ENCODE results near the gene PLEKHG4B.

Gene PLEKHG4B

DNA sequence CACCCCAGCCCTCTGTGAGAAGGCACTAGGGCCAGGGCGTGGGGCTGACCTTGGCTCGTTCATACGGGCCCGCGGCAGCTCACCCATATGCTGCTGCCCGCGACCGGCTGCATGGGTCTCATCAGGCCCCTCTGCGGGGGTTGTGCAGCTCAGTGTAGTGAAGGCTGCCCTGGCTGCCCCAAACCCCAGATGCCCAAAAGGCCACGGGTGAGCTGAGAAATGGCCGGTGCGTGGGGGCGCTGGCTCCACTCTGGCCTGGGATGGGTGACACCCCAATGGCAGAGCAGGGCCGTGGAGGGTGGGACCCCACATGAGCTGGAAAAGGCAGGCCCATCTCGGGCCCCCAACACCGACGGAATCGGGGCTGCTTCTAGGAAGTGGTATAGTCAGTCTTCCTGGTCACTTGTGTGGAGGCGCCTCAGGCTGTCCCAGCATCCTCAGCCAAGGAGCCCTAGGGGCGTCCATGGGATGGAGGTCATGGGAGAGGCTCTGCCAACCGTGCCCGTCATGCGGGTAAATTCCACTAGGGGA, 79.9 kb downstream of the PLEKHG4B start:
- Mint-ChIP-seq H3K27me3 (no peaks in the 10 kb centered on the region), H3K27ac (no peak overlapping the region), H3K4me3 (no peak overlapping the region), H3K36me3 (no peaks in the 10 kb centered on the region), H3K9me3 (ENCODE audit: low read depth) (no peaks in the 10 kb centered on the region), H3K4me1 (ENCODE audit: low read depth) (no peaks in the 10 kb centered on the region)

DNA sequence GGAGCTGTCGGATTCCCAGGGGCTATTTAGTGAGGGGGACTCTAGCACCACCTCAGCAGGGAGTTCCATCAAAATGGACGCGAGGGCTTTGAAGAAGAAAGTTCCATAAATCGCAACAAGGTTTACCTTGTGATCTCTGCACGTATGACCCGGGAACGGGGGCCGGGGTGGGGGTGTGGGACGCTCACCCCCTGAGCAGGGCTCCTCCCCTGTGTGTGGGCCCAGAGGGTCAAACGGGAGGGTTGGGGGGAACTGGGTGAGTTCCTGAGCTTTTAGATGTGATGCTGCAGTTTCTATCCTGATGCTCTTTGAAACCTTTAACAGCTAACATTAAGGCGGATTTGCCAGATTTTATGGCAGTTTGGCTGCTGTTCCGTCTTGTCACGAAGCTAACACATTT, 80.5 kb downstream of the PLEKHG4B start:
- Mint-ChIP-seq H3K36me3 (no peaks in the 10 kb centered on the region), H3K9me3 (ENCODE audit: low read depth) (no peaks in the 10 kb centered on the region), H3K27me3 (no peaks in the 10 kb centered on the region), H3K4me3 (no peak overlapping the region), H3K4me1 (ENCODE audit: low read depth) (no peaks in the 10 kb centered on the region), H3K27ac (no peak overlapping the region)

DNA sequence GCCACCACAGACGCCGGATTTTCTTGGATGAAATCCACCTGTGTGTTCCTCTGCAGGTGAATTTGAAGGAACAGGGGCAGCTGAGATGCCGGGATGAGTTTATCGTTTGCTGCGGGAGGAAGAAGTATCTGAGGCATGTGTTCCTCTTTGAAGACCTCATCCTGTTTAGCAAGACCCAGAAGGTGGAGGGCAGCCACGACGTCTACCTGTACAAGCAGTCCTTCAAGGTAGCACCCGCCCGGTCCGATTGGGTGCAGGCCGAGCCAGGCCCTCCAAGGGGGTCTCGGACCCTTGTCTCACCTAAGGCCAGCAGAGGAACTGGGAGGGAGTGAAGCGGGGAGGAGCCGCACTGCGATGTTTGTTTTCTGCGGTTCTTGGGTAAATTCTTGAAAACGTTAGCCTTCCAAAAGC, 80.9 kb downstream of the PLEKHG4B start:
- H3K4me1 Mint-ChIP-seq (ENCODE audit: low read depth), result no peaks in the 10 kb centered on the region
- H3K4me3 Mint-ChIP-seq, result no peak overlapping the region
- H3K36me3 Mint-ChIP-seq, result no peaks in the 10 kb centered on the region
- H3K27me3 Mint-ChIP-seq, result no peaks in the 10 kb centered on the region
- no peaks in the 10 kb centered on the region for H3K9me3 Mint-ChIP-seq (ENCODE audit: low read depth)
- H3K27ac Mint-ChIP-seq, result no peak overlapping the region

DNA sequence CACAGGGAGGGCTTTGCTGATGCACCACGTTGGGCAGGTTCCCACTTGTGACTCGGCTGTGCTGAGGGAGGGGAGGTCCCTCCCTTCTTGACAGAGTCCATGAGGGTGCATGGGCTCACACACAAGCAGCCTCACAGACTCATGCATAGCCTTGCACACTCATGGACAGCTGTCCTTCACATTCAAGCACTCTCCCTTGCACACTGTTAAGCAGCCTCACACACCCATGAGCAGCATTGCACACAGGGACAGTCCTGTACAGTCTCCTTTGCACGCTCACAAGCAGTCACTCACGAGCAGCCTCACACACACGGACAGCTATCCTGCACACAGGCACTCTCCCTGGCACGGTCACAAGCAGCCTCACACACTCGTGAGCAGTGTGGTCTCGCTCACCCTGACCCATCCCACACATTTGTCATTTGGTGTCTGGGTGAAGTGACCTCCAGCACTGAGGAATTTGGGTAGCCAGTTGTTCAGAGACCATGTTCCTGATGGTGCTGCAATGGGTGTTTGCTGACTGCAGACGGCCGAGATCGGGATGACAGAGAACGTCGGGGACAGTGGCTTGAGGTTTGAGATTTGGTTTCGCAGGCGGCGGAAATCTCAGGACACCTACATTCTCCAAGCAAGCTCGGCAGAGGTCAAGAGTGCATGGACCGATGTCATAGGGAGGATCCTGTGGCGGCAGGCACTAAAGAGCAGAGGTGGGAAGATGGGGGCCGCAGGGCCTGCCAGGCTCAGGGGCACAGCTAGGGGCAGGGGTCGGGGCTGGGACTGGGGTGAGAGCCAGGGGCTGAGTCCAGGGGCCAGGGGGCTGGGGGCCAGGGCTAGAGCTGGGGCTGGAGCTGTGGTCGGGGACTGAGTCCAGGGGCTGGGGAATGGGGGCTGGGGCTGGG, 81.7 kb downstream of the PLEKHG4B start:
- Mint-ChIP-seq H3K27ac (no peak overlapping the region), H3K9me3 (ENCODE audit: low read depth) (no peaks in the 10 kb centered on the region), H3K4me3 (no peak overlapping the region), H3K4me1 (ENCODE audit: low read depth) (no peaks in the 10 kb centered on the region), H3K36me3 (no peaks in the 10 kb centered on the region), H3K27me3 (no peaks in the 10 kb centered on the region)

DNA sequence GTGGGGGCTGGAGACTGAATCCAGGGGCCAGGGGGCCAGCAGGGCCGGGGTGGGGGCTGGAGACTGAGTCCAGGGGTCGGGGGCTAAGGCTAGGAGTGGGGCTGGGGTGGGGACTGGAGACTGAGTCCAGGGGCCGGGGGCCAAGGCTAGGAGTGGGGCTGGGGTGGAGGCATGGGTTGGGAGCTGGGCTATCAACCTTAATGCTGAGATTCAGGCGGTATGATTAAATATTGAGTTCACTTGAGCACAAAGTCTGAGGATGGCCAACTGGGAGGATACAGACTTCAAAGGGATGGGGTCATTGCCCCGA, 82.3 kb downstream of the PLEKHG4B start:
- H3K27ac Mint-ChIP-seq, result no peak overlapping the region
- no peaks in the 10 kb centered on the region for H3K27me3 Mint-ChIP-seq
- no peaks in the 10 kb centered on the region for H3K9me3 Mint-ChIP-seq (ENCODE audit: low read depth)
- no peak overlapping the region for H3K4me3 Mint-ChIP-seq
- H3K36me3 Mint-ChIP-seq, result no peaks in the 10 kb centered on the region
- no peaks in the 10 kb centered on the region for H3K4me1 Mint-ChIP-seq (ENCODE audit: low read depth)

DNA sequence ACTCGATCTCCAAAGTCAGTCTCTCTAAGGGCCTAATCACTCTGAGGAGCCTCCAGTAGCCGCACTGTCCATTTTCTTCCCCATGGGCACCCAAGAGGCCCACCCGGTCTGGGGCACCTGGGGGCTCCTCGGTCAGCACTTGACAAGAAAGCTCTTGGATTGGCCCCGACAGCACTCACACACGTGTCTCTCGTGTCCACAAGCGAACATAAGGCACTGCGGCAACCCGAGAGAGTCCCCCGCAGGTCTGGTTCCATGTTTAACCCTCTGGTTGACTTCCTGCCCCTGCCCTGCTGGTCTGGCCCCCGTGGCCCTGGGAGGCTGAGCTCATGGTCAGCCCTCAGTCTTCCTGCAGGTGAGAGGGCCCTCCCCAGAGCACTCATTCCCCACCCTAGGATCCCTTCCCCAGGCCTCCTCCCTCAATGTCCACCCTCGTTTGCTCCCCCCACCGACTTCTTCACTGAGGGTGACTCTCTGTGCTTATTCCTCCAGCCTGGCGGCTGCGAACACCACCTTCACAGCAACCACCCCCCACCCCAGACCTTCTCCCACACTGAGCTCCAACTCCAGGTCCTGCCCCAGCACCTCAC, 83.0 kb downstream of the PLEKHG4B start:
- Mint-ChIP-seq H3K36me3 (no peaks in the 10 kb centered on the region), H3K27me3 (no peaks in the 10 kb centered on the region), H3K9me3 (ENCODE audit: low read depth) (no peaks in the 10 kb centered on the region), H3K27ac (no peak overlapping the region), H3K4me1 (ENCODE audit: low read depth) (no peaks in the 10 kb centered on the region), H3K4me3 (no peak overlapping the region)

DNA sequence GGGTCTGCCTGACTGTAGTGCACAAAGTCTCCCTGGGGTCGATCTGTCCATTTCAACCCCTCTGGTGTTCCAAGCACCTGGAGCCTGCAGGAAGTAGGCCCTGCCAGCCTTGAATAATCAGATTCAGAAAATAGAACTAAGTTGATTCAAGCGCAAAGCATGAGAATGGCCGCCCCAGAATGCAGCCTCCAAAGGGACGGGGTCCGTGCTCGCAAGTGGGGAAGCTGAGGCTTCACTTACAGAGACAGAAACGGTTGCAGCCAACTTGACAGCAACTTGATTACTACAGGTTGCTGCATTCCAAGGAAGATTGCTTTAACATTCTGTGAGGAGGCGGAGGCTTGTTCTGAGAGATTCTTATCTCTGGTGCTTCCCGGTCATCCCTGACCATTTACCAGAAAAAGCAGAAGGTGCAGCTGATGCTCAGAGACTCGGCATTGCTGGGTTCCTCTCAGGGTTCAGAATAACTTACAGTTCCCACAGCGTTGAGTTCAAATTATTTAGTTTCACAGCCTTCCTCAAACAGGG, 84.4 kb downstream of the PLEKHG4B start:
- Mint-ChIP-seq H3K9me3 (ENCODE audit: low read depth) (no peaks in the 10 kb centered on the region), H3K36me3 (no peaks in the 10 kb centered on the region), H3K4me3 (no peak overlapping the region), H3K27me3 (no peaks in the 10 kb centered on the region), H3K27ac (no peak overlapping the region), H3K4me1 (ENCODE audit: low read depth) (no peaks in the 10 kb centered on the region)

DNA sequence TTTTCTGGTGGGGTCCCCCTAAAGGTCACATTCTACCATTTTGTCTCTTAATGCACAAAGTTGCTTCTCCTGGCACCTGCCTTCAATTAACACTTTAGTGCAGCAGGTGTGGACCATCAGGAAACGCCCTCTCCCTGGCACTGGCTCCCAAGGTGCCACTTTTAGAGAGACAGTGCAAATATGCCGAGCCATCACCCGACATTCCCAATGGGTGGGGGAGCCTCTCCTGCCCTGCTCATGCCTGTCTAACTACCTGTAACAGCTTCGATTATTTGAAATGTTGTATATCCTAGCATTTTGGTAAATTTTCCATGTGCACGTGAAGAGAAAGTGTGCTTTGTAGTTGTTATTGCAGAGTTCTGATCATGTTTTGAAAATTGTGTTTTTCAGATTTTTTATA, 86.1 kb downstream of the PLEKHG4B start:
- H3K27me3 Mint-ChIP-seq, result no peaks in the 10 kb centered on the region
- H3K4me3 Mint-ChIP-seq, result no peak overlapping the region
- H3K9me3 Mint-ChIP-seq (ENCODE audit: low read depth), result no peaks in the 10 kb centered on the region
- no peaks in the 10 kb centered on the region for H3K4me1 Mint-ChIP-seq (ENCODE audit: low read depth)
- no peaks in the 10 kb centered on the region for H3K36me3 Mint-ChIP-seq
- H3K27ac Mint-ChIP-seq, result no peak overlapping the region

DNA sequence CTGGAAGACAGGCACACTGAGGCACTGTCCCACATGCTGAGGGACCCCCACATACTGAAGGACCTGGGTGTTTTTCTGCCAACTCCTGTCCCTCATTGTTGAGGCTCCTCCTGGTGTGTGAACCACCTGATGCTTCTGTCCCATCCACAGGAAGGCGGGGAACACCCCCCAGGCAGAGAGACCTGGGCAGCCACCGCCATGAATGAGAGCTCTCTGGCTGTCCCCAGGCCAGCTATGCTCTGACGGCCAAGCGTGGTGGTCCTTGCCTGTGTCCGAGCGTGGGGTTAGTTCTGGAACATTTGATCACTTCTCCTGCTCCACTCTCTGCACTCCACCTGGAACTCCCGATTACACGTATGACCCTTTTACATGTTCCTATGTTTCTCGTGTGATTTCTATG, 87.4 kb downstream of the PLEKHG4B start:
- no peaks in the 10 kb centered on the region for H3K27me3 Mint-ChIP-seq
- no peaks in the 10 kb centered on the region for H3K9me3 Mint-ChIP-seq (ENCODE audit: low read depth)
- no peak overlapping the region for H3K4me3 Mint-ChIP-seq
- H3K4me1 Mint-ChIP-seq (ENCODE audit: low read depth), result no peaks in the 10 kb centered on the region
- no peaks in the 10 kb centered on the region for H3K36me3 Mint-ChIP-seq
- no peak overlapping the region for H3K27ac Mint-ChIP-seq

DNA sequence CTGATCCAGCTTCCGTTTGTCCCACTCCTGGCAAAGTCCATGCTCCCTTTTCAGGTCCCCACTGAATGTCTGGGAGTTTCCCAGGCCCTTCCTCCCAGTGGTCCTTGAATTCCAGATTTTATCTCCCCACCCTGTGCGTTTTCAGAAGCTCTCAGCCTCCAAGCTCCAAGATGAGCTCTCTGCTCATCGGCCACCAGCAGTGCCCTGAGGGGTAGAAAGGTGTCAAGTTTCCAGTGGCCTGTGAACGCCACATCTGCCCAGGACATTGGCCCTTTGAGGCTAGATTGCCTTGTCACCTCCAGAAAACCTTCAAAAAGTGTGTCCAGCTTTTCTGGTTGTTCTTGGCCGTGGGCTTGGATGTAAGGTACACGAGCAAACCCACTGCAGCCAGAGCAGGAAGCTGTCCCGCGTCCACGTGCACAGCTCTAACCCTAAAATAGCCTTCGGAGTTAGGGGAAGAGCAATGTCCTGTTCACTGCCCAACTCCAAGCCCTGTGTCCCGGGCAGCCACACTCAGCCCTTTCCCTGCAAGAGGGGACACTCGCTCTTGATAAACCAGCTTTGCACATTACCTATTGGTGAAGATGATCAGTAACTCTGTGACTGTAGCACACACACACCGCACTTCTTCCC, 88.4 kb downstream of the PLEKHG4B start:
- Mint-ChIP-seq H3K36me3 (no peaks in the 10 kb centered on the region), H3K4me1 (ENCODE audit: low read depth) (no peaks in the 10 kb centered on the region), H3K9me3 (ENCODE audit: low read depth) (no peaks in the 10 kb centered on the region), H3K4me3 (no peak overlapping the region), H3K27me3 (peaks cover 2% of the 10 kb centered on the region), H3K27ac (no peak overlapping the region)

DNA sequence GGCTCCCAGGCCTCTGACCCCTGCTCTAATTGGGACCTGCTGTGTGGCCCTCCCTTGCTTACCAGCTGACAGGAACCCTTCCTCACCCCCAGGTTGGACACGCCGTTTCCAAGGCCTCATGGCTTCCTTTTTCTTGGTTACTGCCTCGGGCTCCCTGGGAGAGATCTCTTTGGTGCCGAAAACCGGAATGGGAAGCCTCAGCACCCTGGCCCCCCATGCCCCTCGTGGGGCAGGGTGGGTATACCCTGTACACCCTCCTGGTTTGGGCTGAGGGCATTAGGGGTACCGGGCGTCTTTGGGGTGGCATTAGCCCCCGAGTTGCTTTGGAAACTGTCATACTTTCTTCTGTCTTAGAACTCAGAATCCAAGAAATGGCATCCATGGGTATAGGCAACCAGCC, 89.2 kb downstream of the PLEKHG4B start:
- Mint-ChIP-seq H3K4me1 (ENCODE audit: low read depth) (no peaks in the 10 kb centered on the region), H3K4me3 (no peak overlapping the region), H3K27ac (no peak overlapping the region), H3K9me3 (ENCODE audit: low read depth) (no peaks in the 10 kb centered on the region), H3K27me3 (peaks cover 2% of the 10 kb centered on the region), H3K36me3 (no peaks in the 10 kb centered on the region)

DNA sequence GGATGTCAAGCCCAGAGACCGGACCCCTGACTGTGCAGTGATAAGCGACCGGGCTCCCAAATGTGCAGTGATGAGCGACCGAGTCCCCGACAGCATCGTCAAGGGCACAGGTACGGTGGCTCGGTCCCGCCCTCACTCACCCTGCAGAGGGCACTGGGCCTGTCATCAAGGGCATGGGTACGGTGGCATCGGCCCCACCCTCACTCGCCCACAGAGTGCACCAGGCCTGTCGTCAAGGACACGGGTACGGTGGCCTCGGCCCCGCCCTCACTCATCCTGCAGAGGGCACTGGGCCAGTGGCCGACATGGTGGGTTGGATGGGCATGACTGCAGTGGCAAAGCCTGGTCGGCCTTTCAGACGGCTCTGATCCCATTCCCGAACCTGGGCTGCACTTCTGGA, 89.6 kb downstream of the PLEKHG4B start:
- H3K27ac Mint-ChIP-seq, result no peak overlapping the region
- H3K27me3 Mint-ChIP-seq, result peaks cover 2% of the 10 kb centered on the region
- H3K9me3 Mint-ChIP-seq (ENCODE audit: low read depth), result no peaks in the 10 kb centered on the region
- no peaks in the 10 kb centered on the region for H3K4me1 Mint-ChIP-seq (ENCODE audit: low read depth)
- no peaks in the 10 kb centered on the region for H3K36me3 Mint-ChIP-seq
- H3K4me3 Mint-ChIP-seq, result no peak overlapping the region

DNA sequence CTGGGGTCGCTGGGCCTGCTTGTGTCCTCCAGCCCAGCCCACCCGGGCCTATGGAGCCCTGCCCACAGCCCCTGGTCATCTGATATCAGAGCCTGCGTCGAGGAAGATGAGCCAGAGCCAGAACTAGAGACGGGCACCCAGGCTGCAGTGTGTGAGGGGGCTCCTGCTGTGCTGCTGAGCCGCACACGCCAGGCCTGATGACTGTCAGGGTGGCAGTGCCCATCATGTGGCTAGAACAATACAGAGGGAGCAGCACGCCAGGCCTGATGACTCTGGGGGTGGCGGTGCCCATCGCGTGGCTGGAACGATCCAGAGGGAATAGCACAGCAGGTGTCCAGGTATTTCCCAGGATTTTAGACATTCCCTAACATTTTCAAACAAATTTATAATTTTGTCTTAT, 90.2 kb downstream of the PLEKHG4B start:
- no peaks in the 10 kb centered on the region for H3K9me3 Mint-ChIP-seq (ENCODE audit: low read depth)
- no peak overlapping the region for H3K4me3 Mint-ChIP-seq
- H3K36me3 Mint-ChIP-seq, result no peaks in the 10 kb centered on the region
- H3K4me1 Mint-ChIP-seq (ENCODE audit: low read depth), result no peaks in the 10 kb centered on the region
- H3K27ac Mint-ChIP-seq, result no peak overlapping the region
- H3K27me3 Mint-ChIP-seq, result peaks cover 2% of the 10 kb centered on the region

DNA sequence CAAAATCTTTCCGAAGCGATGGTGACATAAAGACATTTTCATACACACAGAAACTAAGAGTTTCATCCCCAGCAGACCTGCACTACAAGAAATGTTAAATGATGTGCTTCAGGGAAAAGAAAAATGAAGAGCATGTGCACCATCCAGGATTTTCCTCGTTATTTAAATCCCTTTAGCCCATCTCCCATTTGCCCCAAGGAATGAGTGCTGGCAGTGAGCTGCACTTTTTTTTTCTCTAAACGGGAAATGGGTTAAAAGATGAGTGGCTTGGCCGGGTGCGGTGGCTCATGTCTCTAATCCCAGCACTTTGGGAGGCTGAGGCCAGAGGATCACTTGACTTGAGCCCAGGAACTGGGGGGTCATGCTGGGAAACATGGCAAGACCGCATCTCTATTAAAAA, 92.5 kb downstream of the PLEKHG4B start:
- Mint-ChIP-seq H3K4me1 (ENCODE audit: low read depth) (peaks cover 7% of the 10 kb centered on the region), H3K9me3 (ENCODE audit: low read depth) (no peaks in the 10 kb centered on the region), H3K27me3 (peaks cover 2% of the 10 kb centered on the region), H3K36me3 (no peaks in the 10 kb centered on the region), H3K4me3 (no peak overlapping the region), H3K27ac (no peak overlapping the region)
